Nucleus accumbens (tissue), 56 donors: ENCODE measurements around the gene TRMT6.

Experiments
- DNase-seq, 56 donors: peaks; one replicate each; lab custom pipeline; 2025; lab: John Stamatoyannopoulos, UW

The TRMT6 gene

DNA sequence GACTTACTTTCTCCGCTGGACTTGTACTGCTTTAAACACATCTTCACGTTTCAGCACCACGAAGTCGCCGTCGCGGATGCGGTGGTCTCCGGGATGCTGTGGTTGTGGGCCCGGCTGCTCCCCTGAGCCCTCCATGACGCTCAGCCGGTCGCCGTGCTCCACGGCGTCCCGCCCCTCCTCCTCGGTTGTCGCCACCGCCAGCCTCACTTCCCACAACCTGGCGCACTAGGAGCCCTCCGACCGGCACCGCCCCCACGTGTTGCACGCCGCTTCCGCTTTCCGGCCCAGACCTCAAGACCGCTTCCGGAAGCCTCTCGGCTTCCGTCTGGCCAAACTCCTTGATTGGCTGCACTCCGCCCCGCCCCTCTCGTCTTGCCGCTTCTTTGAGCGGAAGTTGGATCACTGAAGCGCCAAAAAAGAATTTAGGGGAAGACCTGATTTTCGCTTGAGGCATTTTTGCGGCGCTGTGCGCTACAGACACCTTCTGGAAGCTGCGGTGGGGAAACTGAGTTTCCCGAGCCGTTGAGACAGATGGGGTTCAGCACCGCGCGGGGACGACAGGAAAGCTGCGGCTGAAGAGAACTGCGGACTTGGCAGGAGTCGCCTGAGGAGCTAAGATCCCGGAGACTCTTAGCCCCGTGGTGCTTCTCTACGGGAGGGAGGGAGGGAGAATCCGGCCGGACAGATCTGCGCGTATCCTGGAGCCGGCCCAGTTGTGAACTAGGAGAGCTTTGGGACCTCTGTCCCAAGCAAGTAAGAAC, at the start of gene TRMT6, which contains the start of gene MCM8:
Gene TRMT6, minus strand, starts transcription at position 263 of the 761 bp plus-strand sequence. Its CDS starts 128 bp downstream, at position 135.
Gene MCM8, plus strand, starts transcription at position 382 of the 761 bp plus-strand sequence. CDS start 1,364 bp downstream, outside the sequence.
- DNase-seq = peak in 55 of 56 donors; percentile 67 to 96 (median 91)

DNA sequence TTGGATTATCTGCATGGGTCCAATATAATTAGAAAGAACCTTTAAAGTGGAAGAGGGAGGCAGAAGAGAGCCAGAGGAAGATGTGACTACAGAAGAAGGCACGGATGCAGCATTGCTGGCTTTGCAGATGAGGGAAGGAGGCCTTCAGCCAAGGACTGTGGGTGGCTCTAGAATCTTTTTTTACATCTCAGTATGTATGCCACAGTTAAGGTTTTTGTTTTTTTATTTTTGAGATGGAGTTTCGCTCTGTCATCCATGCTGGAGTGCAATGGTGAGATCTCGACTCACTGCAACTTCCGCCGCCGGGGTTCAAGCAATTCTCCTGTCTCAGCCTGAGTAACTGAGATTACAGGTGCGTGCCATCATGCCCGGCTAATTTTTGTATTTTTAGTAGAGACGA, 49.5 kb upstream of the TRMT6 start:
- no peak for DNase-seq

GRCh38 chr20:5996765-5997164, 46.4 kb upstream of the TRMT6 start:
- DNase-seq = no peak

DNA sequence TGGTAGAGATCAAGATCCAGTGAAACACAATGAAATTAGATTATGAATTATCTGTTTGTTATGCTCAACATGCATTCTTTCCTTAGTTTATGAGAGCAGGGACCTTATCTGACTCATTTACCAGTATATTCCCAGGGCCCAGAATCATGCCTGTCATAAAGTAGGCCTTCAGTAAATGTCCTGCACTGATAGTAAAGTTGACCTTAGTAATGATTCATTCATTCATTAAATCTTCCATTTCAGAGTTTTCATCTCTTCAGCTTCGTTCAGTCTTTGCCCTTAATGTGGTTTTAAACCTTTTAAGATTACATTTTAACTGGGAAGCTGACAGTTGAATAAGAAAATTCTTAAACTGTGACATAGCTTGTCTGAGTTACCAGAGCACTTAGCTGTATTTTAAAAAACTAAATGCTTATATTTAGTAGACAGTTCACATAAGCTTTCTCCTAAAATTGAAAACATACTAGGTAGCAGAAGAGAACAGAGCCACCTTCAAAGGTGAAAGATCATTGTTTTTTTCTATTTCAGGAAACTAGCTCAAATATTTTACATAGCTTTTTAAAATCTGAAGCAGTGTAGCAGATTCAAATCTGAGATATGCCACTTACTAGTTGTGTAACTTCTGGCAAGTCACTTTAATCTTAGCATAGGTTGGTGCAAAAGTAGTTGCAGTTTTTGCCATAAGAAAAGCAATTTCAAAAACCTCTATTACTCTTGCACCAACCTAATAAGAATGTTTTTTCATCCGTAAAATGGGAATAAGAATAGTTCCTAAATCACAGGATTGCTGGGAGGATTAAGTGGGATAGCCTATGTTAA, 41.5 kb upstream of the TRMT6 start:
- DNase-seq = no peak

- no peak for DNase-seq
Observed at GRCh38 chr20:5990946-5991345, 40.6 kb upstream of the TRMT6 start.

- DNase-seq = no peak
Observed at GRCh38 chr20:5989539-5989938, 39.2 kb upstream of the TRMT6 start.

DNA sequence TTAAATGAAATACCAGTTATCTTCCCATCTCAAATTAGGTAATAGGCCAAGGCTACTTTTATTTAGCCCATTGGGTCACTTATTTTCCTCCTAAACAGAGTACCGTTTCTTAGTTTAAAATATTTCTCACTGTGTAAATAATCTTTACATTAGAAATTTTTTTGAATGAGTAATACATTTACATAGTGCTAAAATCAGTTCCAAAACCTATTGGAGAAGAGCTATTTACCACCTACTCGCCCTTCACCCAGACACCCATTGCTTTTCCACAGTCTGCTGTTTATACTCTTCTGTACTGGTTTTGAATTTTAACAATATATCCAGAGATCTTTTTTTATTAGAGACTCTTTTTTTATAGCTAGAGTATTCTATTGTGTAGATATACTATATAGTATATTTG, 37.0 kb upstream of the TRMT6 start:
- no peak for DNase-seq

GRCh38 chr20:5980720-5981538, 30.6 kb upstream of the TRMT6 start:
- DNase-seq = no peak

GRCh38 chr20:5979801-5980200, 29.5 kb upstream of the TRMT6 start:
- DNase-seq = no peak

- no peak for DNase-seq
Observed at GRCh38 chr20:5977975-5978374, 27.6 kb upstream of the TRMT6 start.

DNA sequence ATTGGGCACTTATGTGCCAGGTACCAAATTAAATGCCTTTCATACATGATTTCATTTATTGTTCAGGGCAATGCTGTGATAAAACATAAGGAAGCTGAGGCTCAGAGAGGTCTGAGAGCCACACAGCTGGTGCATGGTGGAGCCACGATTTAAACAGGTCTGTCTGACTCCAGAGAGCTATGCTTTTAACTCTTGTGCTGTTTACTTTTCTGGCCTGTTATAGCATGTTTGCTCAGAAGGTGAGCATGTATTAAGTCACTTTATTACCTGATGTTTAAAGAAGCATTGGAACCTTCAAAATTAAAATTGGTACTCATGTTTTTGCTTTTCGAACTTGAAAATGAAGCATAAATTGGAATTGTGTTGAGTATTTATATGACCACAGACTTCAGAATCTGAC, 26.9 kb upstream of the TRMT6 start:
- DNase-seq = no peak

GRCh38 chr20:5975778-5976177, 25.4 kb upstream of the TRMT6 start:
- no peak for DNase-seq

GRCh38 chr20:5974531-5974930, 24.2 kb upstream of the TRMT6 start:
- no peak for DNase-seq

GRCh38 chr20:5973971-5974370, 23.6 kb upstream of the TRMT6 start:
- DNase-seq = no peak

DNA sequence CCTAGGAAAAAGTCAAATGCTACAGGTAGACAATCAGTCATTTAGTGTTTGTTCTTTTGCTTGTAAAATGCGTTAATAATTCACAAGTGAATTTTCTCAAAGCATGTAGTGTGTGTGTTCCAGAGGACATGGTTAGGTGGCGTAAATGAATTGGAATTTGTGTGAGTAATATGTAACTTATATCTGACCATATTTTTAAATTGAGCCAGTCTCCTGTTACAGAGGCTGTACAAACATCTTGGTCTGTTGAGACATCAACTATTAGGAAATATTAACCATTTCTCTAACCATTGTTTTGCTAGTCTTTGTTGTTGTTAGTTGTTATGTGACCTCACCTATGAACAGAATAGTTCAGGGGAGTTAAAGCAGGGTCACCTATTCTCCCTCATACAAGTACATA, 22.8 kb upstream of the TRMT6 start:
- DNase-seq = no peak

- no peak for DNase-seq
Observed at GRCh38 chr20:5971203-5971602, 20.9 kb upstream of the TRMT6 start.

DNA sequence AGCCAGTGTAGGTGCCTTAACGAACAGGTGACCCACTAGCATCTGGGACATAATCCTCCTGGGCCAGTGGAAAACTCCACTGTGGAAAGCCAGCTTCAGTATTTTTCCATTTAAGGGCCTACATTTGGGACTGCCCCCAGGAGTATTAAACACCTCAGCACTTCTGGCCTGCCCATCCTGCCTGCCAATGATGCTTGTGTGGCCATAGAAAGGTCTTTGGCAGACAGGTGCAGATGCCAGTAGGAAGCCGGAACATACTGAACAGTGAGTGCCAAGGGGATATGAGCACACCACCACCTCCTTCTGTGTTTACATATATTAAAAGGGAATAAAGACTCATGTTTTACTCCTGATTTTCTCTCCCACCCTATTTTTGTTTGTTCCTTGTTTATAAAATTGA, 20.0 kb upstream of the TRMT6 start:
- DNase-seq = no peak

GRCh38 chr20:5969940-5970339, 19.6 kb upstream of the TRMT6 start:
- no peak for DNase-seq

DNA sequence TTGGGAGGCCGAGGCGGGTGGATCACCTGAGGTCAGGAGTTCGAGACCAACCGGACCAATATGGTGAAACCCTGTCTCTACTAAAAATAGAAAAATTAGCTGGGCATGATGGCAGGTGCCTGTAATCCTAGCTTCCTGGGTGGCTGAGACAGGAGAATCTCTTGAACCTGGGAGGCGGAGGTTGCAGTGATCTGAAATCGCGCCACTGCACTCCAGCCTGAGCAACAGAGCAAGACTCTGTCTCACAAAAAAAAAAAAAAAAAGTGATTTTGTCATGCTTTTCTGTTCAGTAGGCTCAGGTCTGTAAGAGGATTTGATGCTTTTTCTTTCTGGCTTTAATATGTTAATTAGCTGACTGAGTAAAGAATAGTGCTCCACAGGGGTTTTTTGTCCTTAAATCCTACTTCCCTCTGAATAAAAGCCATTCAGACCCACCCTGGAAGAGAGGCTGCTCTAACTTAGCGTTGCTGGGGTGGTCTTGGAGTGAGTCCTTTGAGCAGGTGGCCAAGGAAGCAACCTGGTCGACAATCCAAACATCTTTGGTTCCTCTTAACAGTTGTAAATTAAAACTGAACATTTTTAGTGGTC, 19.1 kb upstream of the TRMT6 start:
- no peak for DNase-seq

GRCh38 chr20:5968462-5968861, 18.1 kb upstream of the TRMT6 start:
- DNase-seq = no peak
